IPS-18c (cell line): ENCODE results near the gene IL10RB.
"Not testable (repeated sequence)": the region's sequence is repeated elsewhere in the genome, so short reads cannot be mapped to it uniquely, and the experiment has no call there.

ENCODE experiments used
- H3K4me3 ChIP-seq: 2 replicates; pipeline ENCODE4 v1.7.0; 2013; ENCODE audit warnings: low read depth, mild to moderate bottlenecking, low read length, moderate library complexity; ENCODE audit not compliant: insufficient read depth
- H3K9me3 ChIP-seq: one replicate; pipeline ENCODE4 v1.6.1; 2013; ENCODE audit warnings: mild to moderate bottlenecking, low read length, moderate library complexity; ENCODE audit not compliant: control insufficient read depth, insufficient read depth

The IL10RB gene

DNA sequence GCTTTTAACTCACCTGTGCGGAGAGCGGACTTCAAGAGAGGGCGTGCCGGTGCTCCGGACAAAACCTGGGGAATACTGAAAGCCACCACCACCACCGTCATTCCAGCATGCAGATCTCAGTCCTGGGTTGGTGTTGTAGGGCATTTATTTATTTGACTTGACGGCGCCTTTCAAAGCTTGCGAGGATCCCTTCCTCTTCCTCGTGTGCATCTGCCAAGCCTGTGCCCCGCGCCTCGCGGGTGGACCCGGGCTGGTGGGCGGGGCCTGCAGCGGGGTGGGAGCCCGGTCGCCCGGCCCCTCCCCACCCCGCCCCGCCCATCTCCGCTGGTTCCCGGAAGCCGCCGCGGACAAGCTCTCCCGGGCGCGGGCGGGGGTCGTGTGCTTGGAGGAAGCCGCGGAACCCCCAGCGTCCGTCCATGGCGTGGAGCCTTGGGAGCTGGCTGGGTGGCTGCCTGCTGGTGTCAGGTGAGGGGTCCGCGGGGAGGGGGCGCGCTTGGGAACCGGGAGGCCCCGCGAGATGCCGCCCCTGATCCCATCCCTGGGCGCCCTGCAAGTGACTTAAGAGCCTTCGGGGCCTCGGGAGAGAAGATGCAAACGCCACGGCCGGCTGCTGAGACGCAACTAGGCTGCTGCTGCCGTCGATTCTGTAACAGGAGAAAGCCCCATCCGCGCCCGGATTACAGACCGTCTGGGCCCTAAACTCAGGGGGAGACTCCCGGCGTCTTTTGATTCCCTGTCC, at the start of gene IL10RB:
Gene IL10RB, plus strand, starts transcription at position 318 of the 739 bp plus-strand sequence. Its CDS starts 99 bp downstream, at position 417.
- H3K9me3 ChIP-seq: no peaks in the 10 kb centered on the region
- H3K4me3 ChIP-seq: peak within 1 kb of the TSS; percentile 78

GRCh38 chr21:33217138-33217520, 49.0 kb upstream of the IL10RB start:
- Histone ChIP-seq H3K4me3 (no peak overlapping the region), H3K9me3 (peaks cover under 1% of the 10 kb centered on the region)

GRCh38 chr21:33219300-33219699, 46.9 kb upstream of the IL10RB start:
- H3K4me3 ChIP-seq: no peak overlapping the region
- H3K9me3 ChIP-seq: no peaks in the 10 kb centered on the region

DNA sequence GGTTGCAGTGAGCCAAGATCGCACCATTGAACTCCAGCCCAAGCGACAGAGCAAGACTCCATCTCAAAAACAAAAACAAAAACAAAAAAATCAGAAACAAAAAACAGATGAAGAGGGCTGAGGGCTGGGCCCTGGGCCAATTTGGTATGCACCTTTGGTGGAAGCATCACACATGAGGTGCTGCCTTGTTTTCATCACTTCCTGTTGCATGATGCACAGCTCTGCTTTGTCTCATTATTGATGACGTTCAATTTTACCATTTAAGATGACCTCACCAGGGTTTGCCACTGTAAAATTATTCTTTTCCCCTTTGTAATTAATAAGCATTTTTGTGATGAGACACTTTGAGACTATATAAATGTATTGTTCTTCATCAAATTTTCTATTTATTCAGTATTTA, 46.2 kb upstream of the IL10RB start:
- Histone ChIP-seq H3K9me3 (no peaks in the 10 kb centered on the region), H3K4me3 (no peak overlapping the region)

- not testable (repeated sequence) for H3K4me3 ChIP-seq, H3K9me3 ChIP-seq
These were observed 40.8 kb upstream of the IL10RB start for GRCh38 chr21:33225376-33225775.

- Histone ChIP-seq H3K9me3 (no peaks in the 10 kb centered on the region), H3K4me3 (no peak overlapping the region)
These were observed 37.7 kb upstream of the IL10RB start for GRCh38 chr21:33228455-33228854.

DNA sequence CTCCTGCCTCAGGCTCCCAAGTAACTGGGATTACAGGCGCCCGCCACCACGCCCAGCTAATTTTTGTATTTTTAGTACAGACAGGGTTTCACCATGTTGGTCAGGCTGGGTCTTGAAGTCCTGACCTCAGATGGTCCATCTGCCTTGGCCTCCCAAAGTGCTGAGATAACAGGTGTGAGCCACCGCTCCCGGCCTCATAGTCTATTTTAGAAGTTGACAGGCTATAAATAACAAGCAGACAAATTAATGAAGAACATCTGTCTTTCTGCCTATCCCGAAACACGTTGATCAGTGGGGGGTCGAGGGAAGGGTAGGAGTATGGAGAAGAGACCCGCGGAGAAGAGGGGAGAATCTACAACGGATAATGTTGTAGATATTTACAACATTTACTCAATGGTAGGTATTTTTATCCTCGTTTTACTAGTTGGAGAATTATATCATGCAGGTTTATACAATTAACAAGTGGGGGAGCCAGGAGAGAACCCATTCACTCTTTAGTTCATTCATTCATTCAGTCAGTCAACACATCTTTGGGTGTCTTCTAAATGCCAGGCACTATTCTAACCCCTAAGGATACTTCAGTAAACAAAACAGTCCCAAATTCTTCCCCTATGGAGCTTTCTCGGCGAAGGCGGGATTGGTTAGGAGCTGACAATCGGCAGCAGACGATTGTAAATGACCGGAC, 36.9 kb upstream of the IL10RB start:
- no peaks in the 10 kb centered on the region for H3K9me3 ChIP-seq
- H3K4me3 ChIP-seq: peak overlapping the region; percentile 46

GRCh38 chr21:33229784-33230544, 36.2 kb upstream of the IL10RB start, which contains the start of gene IFNAR2:
TSS of gene IFNAR2 (plus strand) at chr21:33229938. CDS start at chr21:33241923, 11,985 bp downstream.
- Histone ChIP-seq H3K9me3 (no peaks in the 10 kb centered on the region), H3K4me3 (peak within 1 kb of the TSS; percentile 98)

DNA sequence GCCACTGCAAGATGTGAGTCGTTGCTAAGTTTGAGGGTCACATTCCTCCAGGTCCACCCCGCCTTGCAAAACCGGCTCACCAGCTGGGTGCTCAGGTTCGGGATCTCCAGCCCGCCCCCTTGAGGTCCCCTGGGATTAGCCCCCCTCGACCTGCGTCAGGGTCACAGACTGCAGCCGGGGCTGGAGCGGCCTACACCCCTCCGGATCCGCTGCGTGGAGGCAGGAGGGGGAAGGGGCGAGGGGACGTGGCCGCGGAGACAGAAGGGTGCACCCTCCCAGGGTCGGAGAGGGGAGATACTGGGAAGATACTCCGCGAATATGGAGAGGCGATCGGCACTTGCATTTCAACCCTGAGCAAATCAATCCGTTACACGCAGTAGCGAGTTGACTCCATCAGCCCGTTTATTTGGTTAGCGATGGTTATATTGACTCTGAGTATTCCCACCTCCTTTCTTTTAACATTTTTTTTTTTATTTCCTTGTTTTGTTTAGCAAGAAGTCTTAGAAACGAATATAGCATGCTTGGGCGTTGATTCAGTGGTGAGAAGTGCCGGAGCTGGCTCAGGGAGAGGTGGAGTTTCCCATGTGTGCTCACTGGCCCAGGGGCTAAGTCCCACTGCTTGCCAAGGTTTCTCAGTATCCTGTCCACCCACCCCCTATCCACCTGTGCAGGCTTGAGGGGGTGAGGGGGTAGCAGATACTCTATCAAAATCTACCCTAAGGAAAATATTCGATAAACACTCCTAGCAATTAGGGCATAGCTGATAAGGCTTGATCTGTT, 35.4 kb upstream of the IL10RB start:
- Histone ChIP-seq H3K9me3 (no peaks in the 10 kb centered on the region), H3K4me3 (peak overlapping the region; percentile 98)

DNA sequence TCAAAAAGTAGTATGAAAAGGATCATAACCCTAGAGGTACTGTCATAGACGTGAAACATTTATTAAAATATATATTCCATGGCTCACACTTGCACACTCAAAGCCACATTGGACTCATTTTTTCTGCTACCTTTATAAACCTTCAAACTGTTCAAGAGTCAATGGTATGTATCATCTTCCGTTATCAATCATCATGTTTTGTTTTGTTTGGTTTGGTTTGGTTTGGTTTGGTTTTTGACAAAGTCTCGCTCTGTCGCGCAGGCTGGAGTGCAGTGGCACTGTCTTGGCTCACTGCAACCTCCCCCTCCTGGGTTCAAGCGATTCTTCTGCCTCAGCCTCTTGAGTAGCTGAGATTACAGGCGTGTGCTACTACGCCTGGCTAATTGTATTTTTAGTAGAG, 34.6 kb upstream of the IL10RB start:
- H3K9me3 ChIP-seq: no peaks in the 10 kb centered on the region

DNA sequence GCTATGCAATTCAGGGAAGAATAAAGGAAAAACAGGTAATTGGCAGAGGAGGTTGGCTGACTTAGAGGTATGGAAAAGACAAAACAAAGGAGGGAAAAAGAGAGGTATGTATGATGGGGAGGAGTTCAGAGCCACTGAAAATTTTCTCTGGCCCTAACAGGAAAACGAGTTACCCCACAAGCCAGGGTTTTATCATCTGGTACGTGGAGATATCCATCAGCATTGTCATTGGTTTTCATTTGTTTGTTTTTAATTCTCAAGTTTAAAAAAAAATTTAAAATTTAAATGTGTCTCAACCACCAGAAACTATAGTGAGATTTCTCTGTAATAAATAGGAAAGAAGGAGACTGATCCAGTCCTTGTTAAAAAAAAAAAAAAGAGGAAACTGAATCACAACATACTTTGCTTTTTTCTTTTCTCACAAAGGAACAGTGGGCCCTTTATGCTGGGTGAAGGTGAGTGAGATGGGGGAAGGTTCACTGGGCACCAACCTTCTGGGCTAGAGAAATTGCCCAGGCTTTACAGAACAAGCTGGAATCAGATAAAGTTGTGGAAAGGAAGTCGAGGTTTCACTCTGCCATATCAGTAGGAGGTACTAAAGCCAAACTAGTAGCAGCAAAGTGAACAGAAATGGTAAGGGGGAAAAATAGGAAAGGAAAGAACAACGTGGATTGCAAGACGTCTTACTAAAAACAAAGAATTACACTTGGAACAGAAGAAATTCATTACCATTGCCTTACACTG, 33.7 kb upstream of the IL10RB start:
- no peak overlapping the region for H3K4me3 ChIP-seq

More for the DNA sequence above, 34.6 kb upstream of the IL10RB start:
- no peak overlapping the region for H3K4me3 ChIP-seq

GRCh38 chr21:33234635-33235520, 31.3 kb upstream of the IL10RB start:
- Histone ChIP-seq H3K4me3 (no peak overlapping the region), H3K9me3 (peaks cover 10% of the 10 kb centered on the region)

More for the DNA sequence above, 33.7 kb upstream of the IL10RB start:
- peaks cover 1% of the 10 kb centered on the region for H3K9me3 ChIP-seq

GRCh38 chr21:33236013-33236686, 30.0 kb upstream of the IL10RB start:
- Histone ChIP-seq H3K4me3 (no peak overlapping the region; the same call in 1 of the 2 replicates), H3K9me3 (peaks cover 10% of the 10 kb centered on the region)

DNA sequence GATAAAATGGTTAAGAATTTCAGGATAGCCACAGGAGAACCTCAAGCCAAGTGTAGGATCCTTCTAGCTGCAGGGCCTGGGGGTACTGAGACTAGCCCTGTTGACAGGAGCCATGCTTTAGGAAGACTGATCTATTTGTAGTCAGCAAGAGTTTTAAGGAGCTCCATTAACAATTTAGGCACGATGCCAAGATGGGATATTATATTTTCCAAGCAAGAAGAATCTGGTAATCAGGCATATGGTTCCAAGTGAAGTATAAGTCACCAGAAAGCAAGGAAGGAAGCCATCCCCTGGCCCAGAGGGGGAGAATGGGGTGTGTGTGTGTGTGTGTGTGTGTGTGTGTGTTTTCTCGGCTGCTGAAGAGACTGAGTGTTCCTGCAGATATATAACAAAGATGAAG, 29.4 kb upstream of the IL10RB start:
- Histone ChIP-seq H3K4me3 (no peak overlapping the region), H3K9me3 (peaks cover 10% of the 10 kb centered on the region)

DNA sequence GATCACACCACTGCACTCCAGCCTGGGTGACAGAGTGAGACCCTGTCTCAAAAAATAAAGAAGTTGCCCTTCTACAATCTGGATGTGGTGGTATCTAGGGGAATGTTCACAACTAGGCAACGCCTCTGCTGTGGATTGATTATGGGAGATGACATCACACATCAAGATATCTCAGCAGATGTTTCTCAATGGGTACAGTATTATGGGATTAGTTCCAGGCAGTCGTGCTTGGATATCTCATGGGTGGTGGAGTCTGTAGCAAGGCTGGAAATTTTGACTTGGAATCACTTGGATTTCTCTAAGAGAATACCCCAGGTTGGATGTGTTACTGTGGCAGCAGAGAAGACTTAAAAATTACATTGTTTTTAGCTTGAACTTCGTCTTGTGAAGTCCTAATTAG, 28.7 kb upstream of the IL10RB start:
- no peak overlapping the region for H3K4me3 ChIP-seq

More for the DNA sequence above, 28.7 kb upstream of the IL10RB start:
- peaks cover 10% of the 10 kb centered on the region for H3K9me3 ChIP-seq
